ENCODE data around the gene EVC2.

Gene EVC2

GRCh38 chr4:5573965-5574364, 134.4 kb downstream of the EVC2 start:
- no peak overlapping the region for H3K27ac ChIP-seq (replicated peaks)
- no peak for DNase-seq (ENCODE audit: low read depth in 1 of 2, low spot score in 1 of 2)

DNA sequence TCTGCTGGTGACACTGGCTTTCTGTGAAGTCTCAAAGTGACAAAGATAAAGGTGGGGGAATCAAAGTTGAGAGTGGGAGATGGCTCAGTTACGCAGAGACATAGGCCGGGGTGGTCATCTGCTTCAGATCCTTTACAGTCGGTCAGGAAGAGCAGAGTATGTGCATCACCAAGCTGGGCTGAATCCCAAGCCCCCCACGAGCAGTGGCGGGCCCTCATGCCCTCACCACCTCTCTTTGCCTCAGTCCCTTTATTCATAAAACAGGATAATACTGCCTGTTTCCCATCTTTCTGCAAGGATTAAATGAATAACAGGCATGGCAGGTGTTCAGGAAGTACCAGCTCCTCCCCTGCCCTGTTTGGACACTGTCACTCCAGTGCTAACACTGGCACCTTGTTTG, 135.6 kb downstream of the EVC2 start:
- TF ChIP-seq SPI1 (IDR thresholded peaks at IDR 0.05; ENCODE audit: borderline replicate concordance, low read depth) (no peak), CTCF (IDR thresholded peaks at IDR 0.05; ENCODE audit: insufficient read depth, low read length) (no peak), GABPA (IDR thresholded peaks at IDR 0.05; ENCODE audit: low read depth) (no peak), POLR2AphosphoS5 (IDR thresholded peaks at IDR 0.05; ENCODE audit: low read depth) (no peak)
- TF ChIP-seq, protein P1, sequence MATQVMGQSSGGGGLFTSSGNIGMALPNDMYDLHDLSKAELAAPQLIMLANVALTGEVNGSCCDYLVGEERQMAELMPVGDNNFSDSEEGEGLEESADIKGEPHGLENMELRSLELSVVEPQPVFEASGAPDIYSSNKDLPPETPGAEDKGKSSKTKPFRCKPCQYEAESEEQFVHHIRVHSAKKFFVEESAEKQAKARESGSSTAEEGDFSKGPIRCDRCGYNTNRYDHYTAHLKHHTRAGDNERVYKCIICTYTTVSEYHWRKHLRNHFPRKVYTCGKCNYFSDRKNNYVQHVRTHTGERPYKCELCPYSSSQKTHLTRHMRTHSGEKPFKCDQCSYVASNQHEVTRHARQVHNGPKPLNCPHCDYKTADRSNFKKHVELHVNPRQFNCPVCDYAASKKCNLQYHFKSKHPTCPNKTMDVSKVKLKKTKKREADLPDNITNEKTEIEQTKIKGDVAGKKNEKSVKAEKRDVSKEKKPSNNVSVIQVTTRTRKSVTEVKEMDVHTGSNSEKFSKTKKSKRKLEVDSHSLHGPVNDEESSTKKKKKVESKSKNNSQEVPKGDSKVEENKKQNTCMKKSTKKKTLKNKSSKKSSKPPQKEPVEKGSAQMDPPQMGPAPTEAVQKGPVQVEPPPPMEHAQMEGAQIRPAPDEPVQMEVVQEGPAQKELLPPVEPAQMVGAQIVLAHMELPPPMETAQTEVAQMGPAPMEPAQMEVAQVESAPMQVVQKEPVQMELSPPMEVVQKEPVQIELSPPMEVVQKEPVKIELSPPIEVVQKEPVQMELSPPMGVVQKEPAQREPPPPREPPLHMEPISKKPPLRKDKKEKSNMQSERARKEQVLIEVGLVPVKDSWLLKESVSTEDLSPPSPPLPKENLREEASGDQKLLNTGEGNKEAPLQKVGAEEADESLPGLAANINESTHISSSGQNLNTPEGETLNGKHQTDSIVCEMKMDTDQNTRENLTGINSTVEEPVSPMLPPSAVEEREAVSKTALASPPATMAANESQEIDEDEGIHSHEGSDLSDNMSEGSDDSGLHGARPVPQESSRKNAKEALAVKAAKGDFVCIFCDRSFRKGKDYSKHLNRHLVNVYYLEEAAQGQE (IDR thresholded peaks at IDR 0.05; ENCODE audit: insufficient replicate concordance, low read depth) = no peak
- H3K27ac ChIP-seq (replicated peaks) = no peak overlapping the region
- no peak for DNase-seq (ENCODE audit: low read depth in 1 of 2, low spot score in 1 of 2)
- no peak overlapping the region for H3K4me3 ChIP-seq (replicated peaks; ENCODE audit: insufficient read depth, low read length)
- no peaks in the 10 kb centered on the region for H3K27me3 ChIP-seq (ENCODE audit: insufficient read depth, poor library complexity, severe bottlenecking)

More at GRCh38 chr4:5573965-5574364, 134.4 kb downstream of the EVC2 start:
- H3K4me3 ChIP-seq (replicated peaks; ENCODE audit: insufficient read depth, low read length) = no peak overlapping the region
- no peaks in the 10 kb centered on the region for H3K27me3 ChIP-seq (ENCODE audit: insufficient read depth, poor library complexity, severe bottlenecking)
- TF ChIP-seq SPI1 (IDR thresholded peaks at IDR 0.05; ENCODE audit: borderline replicate concordance, low read depth) (no peak), CTCF (IDR thresholded peaks at IDR 0.05; ENCODE audit: insufficient read depth, low read length) (no peak), GABPA (IDR thresholded peaks at IDR 0.05; ENCODE audit: low read depth) (no peak)

GRCh38 chr4:5572114-5572513, 136.2 kb downstream of the EVC2 start:
- no peak for DNase-seq (ENCODE audit: low read depth in 1 of 2, low spot score in 1 of 2)
- H3K27me3 ChIP-seq (ENCODE audit: insufficient read depth, poor library complexity, severe bottlenecking) = no peaks in the 10 kb centered on the region
- TF ChIP-seq SPI1 (IDR thresholded peaks at IDR 0.05; ENCODE audit: borderline replicate concordance, low read depth) = no peak
- no peak overlapping the region for H3K27ac ChIP-seq (replicated peaks)
- H3K4me3 ChIP-seq (replicated peaks; ENCODE audit: insufficient read depth, low read length) = no peak overlapping the region

- no peak overlapping the region for H3K4me3 ChIP-seq (replicated peaks; ENCODE audit: insufficient read depth, low read length)
- no peaks in the 10 kb centered on the region for H3K27me3 ChIP-seq (ENCODE audit: insufficient read depth, poor library complexity, severe bottlenecking)
- DNase-seq (ENCODE audit: low read depth in 1 of 2, low spot score in 1 of 2) = no peak
- H3K27ac ChIP-seq (replicated peaks) = no peak overlapping the region
- no peak for TF ChIP-seq SPI1 (IDR thresholded peaks at IDR 0.05; ENCODE audit: borderline replicate concordance, low read depth)
- TF ChIP-seq, protein P1 (IDR thresholded peaks at IDR 0.05; ENCODE audit: insufficient replicate concordance, low read depth) = no peak
- TF ChIP-seq GABPA (IDR thresholded peaks at IDR 0.05; ENCODE audit: low read depth) = no peak
- no peak for TF ChIP-seq CTCF (IDR thresholded peaks at IDR 0.05; ENCODE audit: insufficient read depth, low read length)
- no peak for TF ChIP-seq POLR2AphosphoS5 (IDR thresholded peaks at IDR 0.05; ENCODE audit: low read depth)
These were observed 136.7 kb downstream of the EVC2 start for GRCh38 chr4:5571646-5572045.

Data from HL-60 (cell line).